Measurements from ENCODE around the gene ZNF630.
"Not testable (repeated sequence)": the region's sequence is repeated elsewhere in the genome, so short reads cannot be mapped to it uniquely, and the experiment has no call there.

Gene ZNF630

DNA sequence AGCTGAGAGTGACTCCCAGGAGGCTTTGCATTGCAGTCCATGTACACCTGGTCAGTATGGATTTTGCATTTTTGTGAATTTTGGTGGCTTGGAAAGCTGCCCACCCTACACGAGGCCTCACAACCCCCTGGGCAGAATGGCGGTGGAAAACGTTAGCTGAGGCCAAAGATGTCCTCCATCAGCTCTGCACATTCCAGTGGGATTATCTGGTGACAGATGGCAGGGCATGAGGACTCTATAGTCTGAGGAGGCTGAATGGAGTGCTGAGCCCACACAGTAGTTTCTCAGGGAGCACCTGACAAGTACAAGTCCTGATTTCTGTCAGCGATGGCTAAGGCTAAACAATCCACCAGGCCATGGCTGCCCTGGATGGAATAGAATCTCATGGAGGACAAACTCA, 43.9 kb downstream of the ZNF630 start:
- DNase-seq = not testable (repeated sequence)

DNA sequence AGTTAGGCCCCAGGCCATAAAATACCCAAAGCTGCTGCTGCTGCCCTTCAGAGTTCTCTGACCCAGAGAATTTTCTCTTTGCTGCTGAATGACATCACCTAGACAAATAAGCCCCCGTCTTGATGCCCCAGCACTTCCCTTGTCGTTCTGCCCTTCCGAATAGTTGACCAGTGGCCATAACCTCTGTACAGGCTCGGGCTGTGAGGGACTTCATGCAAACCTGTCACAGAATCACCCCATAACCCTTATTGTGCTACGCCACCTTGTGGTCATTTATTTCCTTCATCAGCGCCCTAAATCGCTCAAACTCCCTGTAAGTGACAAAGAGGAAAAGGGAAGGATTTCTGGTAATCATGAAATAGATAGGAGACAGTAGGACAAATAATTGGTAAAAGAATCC, 45.9 kb downstream of the ZNF630 start:
- peak; percentile 65 for DNase-seq

DNA sequence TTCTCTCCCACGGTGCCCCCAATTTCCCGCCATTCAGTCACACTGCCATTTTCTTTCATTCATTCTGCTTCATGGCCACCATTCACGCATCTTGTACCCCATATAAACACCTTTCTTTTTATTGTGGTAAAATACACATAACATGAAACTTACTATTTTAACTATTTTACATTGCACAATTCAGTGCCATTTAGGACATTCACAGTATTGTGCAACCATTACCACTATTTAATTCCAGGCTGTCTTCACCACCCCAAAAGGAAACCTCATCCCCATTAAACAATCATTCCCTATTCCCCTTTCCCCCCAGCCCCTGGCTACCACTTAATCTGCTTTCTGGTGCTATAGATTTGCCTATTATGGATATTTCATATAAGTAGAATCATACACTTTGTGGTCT, 48.7 kb downstream of the ZNF630 start:
- no peak for DNase-seq

DNA sequence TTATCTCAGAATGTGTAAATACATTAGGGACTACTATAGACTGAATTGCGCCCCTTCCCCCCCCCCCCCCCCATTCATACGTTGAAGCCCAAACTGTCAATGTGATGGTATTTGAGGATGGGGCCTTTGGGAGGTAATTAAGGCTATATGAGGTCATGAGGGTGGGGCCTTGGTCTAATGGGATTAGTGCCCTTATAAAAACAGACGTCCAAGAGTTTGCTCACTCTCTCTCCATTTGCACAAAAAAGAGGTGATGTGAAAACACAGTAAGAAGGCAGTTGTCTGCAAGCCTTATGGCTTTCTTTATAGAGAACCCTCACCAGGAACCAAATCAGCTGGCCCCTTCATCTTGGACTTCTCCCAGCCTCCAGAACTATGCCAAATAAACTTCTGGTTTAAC, 49.3 kb downstream of the ZNF630 start:
- no peak for DNase-seq

DNA sequence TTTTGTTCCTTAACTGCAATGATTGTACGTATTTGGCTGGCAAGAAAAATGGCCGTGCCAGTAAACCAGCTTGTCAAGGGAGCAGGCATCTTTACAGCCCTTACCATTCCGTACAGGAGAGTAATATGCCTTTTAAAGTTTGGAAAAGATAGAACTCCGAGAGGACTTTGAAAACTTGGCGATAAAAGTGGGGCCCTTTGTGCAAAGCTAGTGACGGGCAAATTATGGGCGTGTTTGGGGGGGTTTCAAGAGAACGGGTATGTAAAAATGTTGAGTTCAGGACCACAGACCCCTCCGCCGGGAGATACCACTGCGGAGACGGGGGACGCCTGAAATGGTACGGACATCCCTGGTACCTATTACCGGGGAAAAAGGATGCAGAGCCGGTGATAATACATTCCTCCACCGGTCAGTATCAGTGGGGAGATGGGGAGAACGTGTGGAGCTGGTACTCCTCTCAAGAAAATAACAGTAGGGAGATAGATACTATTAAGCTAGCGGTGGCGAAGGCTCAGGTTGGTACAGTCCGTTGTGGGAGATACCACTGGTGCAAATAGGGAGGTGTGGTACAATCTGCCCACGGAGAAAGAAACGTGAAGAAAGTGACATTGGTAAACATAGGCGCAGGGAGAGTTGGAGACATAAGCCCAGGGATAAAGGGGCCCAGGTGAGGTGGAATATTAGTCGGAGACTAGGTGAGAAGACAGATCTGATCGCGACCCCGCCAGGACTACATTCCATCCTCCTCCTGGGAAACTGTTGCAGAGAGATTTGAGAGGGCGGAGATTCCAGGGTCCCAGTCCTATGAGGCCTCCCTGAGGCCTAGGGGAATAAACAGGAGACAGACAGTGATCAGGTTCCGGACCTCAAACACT, 50.2 kb downstream of the ZNF630 start:
- peak; percentile 80 for DNase-seq

DNA sequence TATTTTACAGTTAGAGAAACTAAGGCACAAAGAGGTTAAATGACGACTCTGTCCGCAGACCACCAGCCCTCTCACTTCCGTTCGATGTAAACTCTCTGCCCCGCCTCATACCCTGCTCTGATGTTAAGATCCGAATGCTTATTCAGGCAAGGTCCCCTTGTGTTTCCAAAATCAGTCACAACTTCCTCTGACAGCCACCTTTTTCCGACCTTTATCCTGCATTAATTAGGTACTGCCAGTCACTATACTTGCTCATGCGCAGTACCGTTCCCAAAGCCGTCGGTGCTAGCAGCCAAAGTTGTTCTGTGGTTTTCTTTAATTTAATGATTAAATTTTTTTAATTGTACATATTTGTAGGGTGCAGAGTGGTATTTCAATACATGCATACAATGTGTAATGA, 51.0 kb downstream of the ZNF630 start:
- DNase-seq = not testable (repeated sequence)

DNA sequence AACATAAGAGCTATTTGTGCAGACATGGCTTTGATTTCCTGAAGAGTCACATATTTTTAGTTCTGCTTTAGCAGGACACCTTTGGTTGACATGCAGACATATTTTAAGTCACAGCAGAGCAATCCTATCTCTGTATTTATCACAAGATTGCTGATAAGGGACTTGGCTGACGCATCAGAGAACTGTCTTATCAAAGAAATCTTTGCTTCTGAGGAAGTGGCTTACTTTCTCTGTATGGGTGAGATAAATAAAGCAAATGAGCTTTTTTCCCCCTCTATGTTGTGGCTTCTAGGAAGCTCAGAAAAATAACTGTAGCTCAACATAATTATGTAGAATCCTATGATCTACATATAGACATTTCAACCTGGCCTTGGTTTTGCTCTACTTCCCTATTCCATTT, 51.5 kb downstream of the ZNF630 start:
- not testable (repeated sequence) for DNase-seq

DNA sequence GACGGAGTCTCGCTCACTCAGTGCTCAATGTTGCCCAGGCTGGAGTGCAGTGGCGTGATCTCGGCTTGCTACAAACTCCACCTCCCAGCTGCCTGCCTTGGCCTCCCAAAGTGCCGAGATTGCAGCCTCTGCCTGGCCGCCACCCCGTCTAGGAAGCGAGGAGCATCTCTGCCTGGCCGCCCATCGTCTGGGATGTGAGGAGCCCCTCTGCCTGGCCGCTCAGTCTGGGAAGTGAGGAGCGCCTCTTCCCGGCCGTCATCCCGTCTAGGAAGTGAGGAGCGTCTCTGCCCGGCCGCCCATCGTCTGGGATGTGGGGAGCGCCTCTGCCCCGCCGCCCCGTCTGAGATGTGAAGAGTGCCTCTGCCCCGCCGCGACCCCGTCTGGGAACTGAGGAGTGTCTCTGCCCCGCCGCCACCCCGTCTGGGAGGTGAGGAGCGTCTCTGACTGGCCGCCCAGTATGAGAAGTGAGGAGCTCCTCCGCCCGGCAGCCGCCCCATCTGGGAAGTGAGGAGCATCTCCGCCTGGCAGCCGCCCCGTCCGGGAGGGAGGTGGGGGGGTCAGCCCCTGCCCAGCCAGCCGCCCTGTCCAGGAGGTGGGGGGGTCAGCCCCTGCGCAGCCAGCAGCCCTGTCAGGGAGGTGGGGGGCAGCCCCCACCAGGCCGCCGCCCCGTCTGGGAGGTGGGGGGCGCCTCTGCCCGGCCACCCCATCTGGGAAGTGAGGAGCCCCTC, 54.7 kb downstream of the ZNF630 start:
- not testable (repeated sequence) for DNase-seq

DNA sequence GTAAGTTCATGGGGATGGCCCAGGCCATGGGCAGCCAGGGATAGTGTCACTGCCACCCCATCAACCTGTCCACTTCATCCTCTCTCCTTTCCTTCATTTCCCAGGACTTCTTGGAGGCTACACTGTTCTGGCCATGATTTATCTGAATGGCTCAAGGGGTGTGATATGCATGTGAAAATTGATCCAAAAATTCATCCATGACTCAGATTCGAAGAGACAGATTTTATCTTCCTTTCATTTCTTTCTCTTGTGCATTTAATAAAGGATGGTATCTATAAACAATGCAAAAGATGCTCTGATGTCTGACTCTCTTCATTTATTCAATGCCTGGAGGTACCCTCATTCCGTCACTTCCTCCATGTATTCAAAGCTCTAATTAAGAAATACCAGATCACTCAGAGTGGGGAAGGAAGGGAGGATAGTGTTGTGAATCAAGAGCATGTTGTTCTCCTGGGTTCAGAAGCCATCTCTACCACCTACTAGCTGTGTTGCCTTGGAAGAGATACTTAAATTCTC, 61.9 kb downstream of the ZNF630 start:
- not testable (repeated sequence) for DNase-seq

Data from NCI-H146 (cell line).